Muscle of arm (tissue), 12 donors: ENCODE data around the gene PCDHA12. TPM values are rescaled to one million over a fixed set of nuclear protein-coding genes. Genes with fewer than 3 reads are reported as not detected.

Experiments used
- polyA plus RNA-seq, 12 donors: library from polyadenylated mRNA; unstranded; fragments of 120-200 nt; gene quantifications; one replicate each; pipeline ENCODE4 v1.2.1, GENCODE V29; 2013; ENCODE audit not compliant: insufficient read length in 12 of 12

PCDHA12 gene
- polyA plus RNA-seq, 12 donors: 0.04 to 0.28 (median 0.06) TPM; not detected in 6

Other genes starting within 250 kb of the PCDHA12 start
- gene CD14, start 242.1 kb upstream of the PCDHA12 start, polyA plus RNA-seq: 10 to 100 TPM in 11 of 12 donors, not detected in 1; 14.9 to 25.8 (median 17.4) TPM
- gene TMCO6, start 235.9 kb upstream of the PCDHA12 start, polyA plus RNA-seq: 10 to 100 TPM in 4 of 12 donors, 1 to 10 TPM in 7, not detected in 1; 6.0 to 21.9 (median 8.0) TPM
- 10 to 100 TPM in 11 of 12 donors, not detected in 1; 28.6 to 63.2 (median 52.0) TPM for gene NDUFA2, start 227.7 kb upstream of the PCDHA12 start, polyA plus RNA-seq
- 100 to 1,000 TPM in 4 of 12 donors, 10 to 100 TPM in 7, not detected in 1; 83.7 to 175 (median 93.7) TPM for gene IK, start 227.5 kb upstream of the PCDHA12 start, polyA plus RNA-seq
- 10 to 100 TPM in 11 of 12 donors, not detected in 1; 11.1 to 17.2 (median 13.0) TPM for gene WDR55, start 210.4 kb upstream of the PCDHA12 start, polyA plus RNA-seq
- gene DND1, start 201.7 kb upstream of the PCDHA12 start, polyA plus RNA-seq: under 1 TPM in 4 of 12 donors, not detected in 8; 0.09 to 0.27 (median 0.22) TPM
- 10 to 100 TPM in 11 of 12 donors, not detected in 1; 28.7 to 58.3 (median 48.2) TPM for gene HARS1, start 183.9 kb upstream of the PCDHA12 start, polyA plus RNA-seq
- gene HARS2, start 183.9 kb upstream of the PCDHA12 start, polyA plus RNA-seq: 10 to 100 TPM in 11 of 12 donors, not detected in 1; 23.0 to 36.9 (median 26.0) TPM
- 100 to 1,000 TPM in 1 of 12 donors, 10 to 100 TPM in 10, not detected in 1; 74.3 to 102 (median 83.6) TPM for gene ZMAT2, start 174.9 kb upstream of the PCDHA12 start, polyA plus RNA-seq
- gene PCDHA1, start 89.2 kb upstream of the PCDHA12 start, polyA plus RNA-seq: under 1 TPM in 4 of 12 donors, not detected in 8; 0.04 to 0.12 (median 0.07) TPM
- gene PCDHA2, start 80.5 kb upstream of the PCDHA12 start, polyA plus RNA-seq: under 1 TPM in 7 of 12 donors, not detected in 5; 0.04 to 0.16 (median 0.10) TPM
- under 1 TPM in 10 of 12 donors, not detected in 2; 0.09 to 0.48 (median 0.18) TPM for gene PCDHA3, start 74.3 kb upstream of the PCDHA12 start, polyA plus RNA-seq
- gene PCDHA4, start 68.2 kb upstream of the PCDHA12 start, polyA plus RNA-seq: under 1 TPM in 10 of 12 donors, not detected in 2; 0.16 to 0.39 (median 0.31) TPM
- gene PCDHA5, start 53.7 kb upstream of the PCDHA12 start, polyA plus RNA-seq: under 1 TPM in 6 of 12 donors, not detected in 6; 0.04 to 0.19 (median 0.09) TPM
- under 1 TPM in 9 of 12 donors, not detected in 3; 0.07 to 0.50 (median 0.17) TPM for gene PCDHA6, start 47.3 kb upstream of the PCDHA12 start, polyA plus RNA-seq
- under 1 TPM in 9 of 12 donors, not detected in 3; 0.05 to 0.28 (median 0.17) TPM for gene PCDHA7, start 41.0 kb upstream of the PCDHA12 start, polyA plus RNA-seq
- gene PCDHA8, start 34.1 kb upstream of the PCDHA12 start, polyA plus RNA-seq: under 1 TPM in 4 of 12 donors, not detected in 8; 0.05 to 0.14 (median 0.07) TPM
- under 1 TPM in 6 of 12 donors, not detected in 6; 0.03 to 0.07 (median 0.03) TPM for gene PCDHA9, start 26.9 kb upstream of the PCDHA12 start, polyA plus RNA-seq
- under 1 TPM in 10 of 12 donors, not detected in 2; 0.04 to 0.25 (median 0.10) TPM for gene PCDHA10, start 19.4 kb upstream of the PCDHA12 start, polyA plus RNA-seq
- under 1 TPM in 7 of 12 donors, not detected in 5; 0.05 to 0.38 (median 0.14) TPM for gene PCDHA11, start 6.4 kb upstream of the PCDHA12 start, polyA plus RNA-seq
- 1 to 10 TPM in 1 of 12 donors, under 1 TPM in 7, not detected in 4; 0.03 to 2.8 (median 0.06) TPM for gene PCDHA13, start 6.8 kb downstream of the PCDHA12 start, polyA plus RNA-seq
- under 1 TPM in 10 of 12 donors, not detected in 2; 0.07 to 0.51 (median 0.16) TPM for gene PCDHAC1, start 51.0 kb downstream of the PCDHA12 start, polyA plus RNA-seq
- gene PCDHAC2, start 91.2 kb downstream of the PCDHA12 start, polyA plus RNA-seq: 1 to 10 TPM in 6 of 12 donors, under 1 TPM in 4, not detected in 2; 0.66 to 9.4 (median 1.1) TPM
- gene PCDHB1, start 176.1 kb downstream of the PCDHA12 start, polyA plus RNA-seq: under 1 TPM in 10 of 12 donors, not detected in 2; 0.05 to 0.23 (median 0.11) TPM
- 1 to 10 TPM in 11 of 12 donors, not detected in 1; 2.9 to 5.8 (median 4.2) TPM for gene PCDHB2, start 219.3 kb downstream of the PCDHA12 start, polyA plus RNA-seq
- gene PCDHB3, start 225.2 kb downstream of the PCDHA12 start, polyA plus RNA-seq: 1 to 10 TPM in 10 of 12 donors, not detected in 2; 1.4 to 2.4 (median 2.1) TPM
- 1 to 10 TPM in 10 of 12 donors, not detected in 2; 2.6 to 4.6 (median 3.2) TPM for gene PCDHB4, start 246.5 kb downstream of the PCDHA12 start, polyA plus RNA-seq